Tongue (tissue), 2 donors: Measurements from ENCODE around the gene GNA12. TPM values are rescaled to one million over a fixed set of nuclear protein-coding genes. Genes with fewer than 3 reads are reported as not detected.

ENCODE experiments used
- DNase-seq: peaks from one replicate; pipeline ENCODE4 v3.0.0-alpha.2; 2015
- total RNA-seq: library from RNA; depleted of rRNA; stranded (reverse); fragments of >200 nt; gene quantifications from one replicate; pipeline ENCODE4 v1.2.3, GENCODE V29; 2014

The GNA12 gene, protein sequence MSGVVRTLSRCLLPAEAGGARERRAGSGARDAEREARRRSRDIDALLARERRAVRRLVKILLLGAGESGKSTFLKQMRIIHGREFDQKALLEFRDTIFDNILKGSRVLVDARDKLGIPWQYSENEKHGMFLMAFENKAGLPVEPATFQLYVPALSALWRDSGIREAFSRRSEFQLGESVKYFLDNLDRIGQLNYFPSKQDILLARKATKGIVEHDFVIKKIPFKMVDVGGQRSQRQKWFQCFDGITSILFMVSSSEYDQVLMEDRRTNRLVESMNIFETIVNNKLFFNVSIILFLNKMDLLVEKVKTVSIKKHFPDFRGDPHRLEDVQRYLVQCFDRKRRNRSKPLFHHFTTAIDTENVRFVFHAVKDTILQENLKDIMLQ
- 20.3 TPM for total RNA-seq

DNA sequence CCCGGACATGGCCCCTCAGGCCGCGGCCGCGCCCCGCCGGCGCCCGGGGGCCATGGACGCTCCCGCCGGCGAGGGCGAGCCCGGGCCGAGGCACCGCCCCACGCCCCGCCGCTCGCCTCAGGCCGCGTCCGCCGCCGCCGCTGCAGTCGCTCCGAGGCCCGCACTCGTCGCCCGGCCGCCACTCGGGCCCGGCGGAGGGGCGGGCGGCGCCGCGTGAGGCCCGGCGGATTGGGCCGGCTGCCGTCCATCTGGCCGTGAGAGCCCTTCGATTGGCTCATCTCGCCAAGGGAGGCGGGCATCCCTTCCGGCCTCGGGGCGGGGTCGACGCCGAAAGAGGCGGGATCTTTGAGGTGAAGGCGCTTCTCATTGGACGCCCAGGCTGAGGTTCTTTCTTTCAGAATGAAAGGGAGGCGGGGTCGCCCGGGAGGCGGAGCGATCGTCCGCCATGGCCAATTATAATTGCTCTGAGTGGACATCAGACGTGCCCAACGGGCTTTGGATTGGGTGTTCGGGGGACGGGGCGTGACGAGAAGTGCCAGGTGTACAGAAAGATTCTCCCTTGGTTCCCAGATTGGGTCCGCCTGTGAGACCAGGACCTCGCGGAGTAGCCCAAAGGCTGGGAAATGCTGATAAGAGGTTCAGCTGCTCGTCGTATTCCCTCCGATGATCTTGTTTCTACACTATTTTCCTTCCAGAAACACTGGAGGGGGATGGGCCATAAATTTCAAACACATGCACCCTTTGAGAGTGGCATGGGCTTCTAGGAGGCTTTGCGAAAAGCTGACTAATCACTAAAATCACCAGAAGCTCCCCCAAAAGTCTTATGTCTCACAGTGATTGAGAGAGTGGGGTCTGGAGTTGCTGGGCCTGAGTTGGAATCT is at the start of gene GNA12:
TSS of gene GNA12 (minus strand) at position 156 of the 881 bp plus-strand sequence. CDS start at position 9, 147 bp downstream.
- DNase-seq, result peak; percentile 99

GRCh38 chr7:2893411-2893861 is 49.3 kb upstream of the GNA12 start:
- no peak for DNase-seq

DNA sequence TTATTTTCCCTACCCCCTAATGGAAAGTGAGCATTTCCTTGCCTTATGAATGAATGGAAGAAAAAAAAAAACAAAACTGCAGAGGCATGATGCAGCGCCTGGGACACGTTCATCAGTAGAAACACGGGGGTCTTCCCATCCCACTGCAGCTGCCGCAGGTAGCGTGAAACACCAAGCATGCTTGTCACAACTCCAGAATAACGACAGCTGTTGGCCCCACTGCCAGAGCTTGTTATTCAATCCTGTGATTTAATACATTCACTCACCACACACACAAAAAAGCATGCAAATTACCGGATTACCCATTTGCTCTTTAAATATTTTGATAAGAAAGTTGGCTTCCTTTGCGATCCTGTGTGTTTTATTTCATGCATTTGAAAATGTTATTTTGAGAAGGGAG is 48.4 kb upstream of the GNA12 start:
- peak; percentile 88 for DNase-seq

GRCh38 chr7:2887816-2888215 is 43.7 kb upstream of the GNA12 start:
- DNase-seq, result no peak

DNA sequence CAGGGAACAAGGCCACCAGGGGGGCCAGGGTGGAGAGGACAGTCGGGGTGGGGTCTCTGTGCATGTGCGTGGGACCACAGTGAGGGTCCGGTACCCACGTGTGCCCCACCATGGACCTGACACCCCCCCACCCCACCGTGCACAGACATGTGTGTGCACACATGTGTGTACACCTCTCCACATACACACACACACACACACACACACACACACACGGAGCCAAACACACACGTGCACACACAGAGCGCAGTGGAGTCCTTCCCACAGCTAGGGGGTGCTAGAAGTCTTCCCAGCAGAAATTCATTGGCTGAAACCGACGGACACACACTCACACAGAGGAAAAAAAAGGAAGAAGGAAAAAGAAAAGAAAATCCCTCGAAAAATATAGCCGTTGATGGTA is 42.8 kb upstream of the GNA12 start:
- peak; percentile 90 for DNase-seq

- no peak for DNase-seq
Measured at GRCh38 chr7:2886391-2886790, 42.3 kb upstream of the GNA12 start.

DNA sequence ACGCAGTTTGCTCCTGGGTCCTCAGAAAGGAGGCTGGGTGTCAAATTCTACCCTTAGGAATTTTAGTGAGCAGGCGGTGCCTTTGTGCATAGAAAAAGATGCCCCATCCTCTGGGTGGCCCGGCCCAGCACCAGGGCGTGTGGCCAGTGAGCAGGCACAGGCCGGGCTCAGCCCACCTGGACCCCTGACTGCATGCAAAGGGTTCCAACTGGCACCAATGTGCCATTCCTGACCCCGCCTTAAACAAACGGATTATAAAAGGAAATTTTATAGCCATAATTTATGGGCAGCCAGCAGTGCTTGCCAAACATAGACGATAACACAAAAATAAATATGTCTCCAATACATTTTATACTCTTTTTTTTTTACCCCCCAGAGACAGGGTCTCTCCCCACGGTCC is 40.1 kb upstream of the GNA12 start:
- no peak for DNase-seq

- no peak for DNase-seq
Measured at GRCh38 chr7:2883101-2883500, 39.0 kb upstream of the GNA12 start.

DNA sequence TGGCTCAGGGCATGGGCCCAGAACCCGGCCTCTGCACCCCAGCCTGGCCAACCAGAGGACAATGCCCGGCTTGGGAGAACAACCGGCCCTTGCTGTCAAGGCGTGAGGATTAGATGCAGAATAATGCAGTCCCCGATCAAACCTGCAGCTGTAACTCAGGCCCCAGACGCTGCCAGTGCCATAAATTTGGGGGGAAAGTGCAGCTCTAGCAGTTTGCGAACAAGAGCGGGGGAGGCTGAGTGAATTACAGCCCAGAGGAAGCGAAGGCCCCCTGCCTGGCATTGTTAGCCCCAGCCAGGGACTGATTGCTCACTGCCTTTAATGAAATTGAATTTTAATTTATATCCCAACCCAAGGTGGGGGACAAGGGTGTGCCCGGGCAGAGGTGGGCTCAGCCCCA is 38.0 kb upstream of the GNA12 start:
- no peak for DNase-seq

GRCh38 chr7:2880874-2881533 is 36.9 kb upstream of the GNA12 start:
- DNase-seq, result no peak

DNA sequence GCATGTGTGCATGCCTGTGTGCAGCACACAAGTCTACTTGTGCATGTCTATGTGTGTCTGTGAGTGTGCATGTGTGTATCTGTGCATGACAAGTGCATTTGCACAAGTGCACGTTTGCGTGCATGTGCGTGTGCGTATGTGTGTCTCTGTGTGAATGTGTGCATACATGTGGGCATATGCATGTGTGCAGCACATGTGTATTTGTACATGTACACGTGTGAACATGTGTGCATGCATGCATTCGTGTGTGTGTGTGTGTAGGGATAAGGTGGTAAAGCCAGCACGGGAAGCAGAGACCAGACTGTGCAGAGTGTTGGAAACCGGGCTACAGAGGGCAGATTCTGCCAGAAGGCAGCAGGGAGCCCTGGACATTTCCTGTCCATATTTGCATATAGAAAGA is 35.9 kb upstream of the GNA12 start:
- no peak for DNase-seq

DNA sequence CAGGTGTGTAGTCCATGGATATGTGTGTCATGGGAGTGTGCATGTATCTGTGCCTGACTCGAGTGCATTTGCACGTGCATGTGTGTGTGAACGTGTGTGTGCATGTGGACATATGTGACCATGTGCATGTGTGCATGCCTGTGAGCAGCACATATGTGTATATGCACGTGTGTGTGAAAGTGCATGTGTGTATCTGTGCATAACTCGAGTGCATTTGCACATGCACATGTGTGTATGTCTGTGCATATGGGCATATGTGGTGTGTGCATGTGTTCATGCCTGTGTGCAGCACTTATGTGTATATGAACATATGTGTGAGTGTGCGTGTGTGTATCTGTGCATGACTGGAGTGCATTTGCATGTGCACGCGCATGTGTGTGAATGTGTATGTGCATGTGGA is 35.2 kb upstream of the GNA12 start:
- DNase-seq, result no peak

DNA sequence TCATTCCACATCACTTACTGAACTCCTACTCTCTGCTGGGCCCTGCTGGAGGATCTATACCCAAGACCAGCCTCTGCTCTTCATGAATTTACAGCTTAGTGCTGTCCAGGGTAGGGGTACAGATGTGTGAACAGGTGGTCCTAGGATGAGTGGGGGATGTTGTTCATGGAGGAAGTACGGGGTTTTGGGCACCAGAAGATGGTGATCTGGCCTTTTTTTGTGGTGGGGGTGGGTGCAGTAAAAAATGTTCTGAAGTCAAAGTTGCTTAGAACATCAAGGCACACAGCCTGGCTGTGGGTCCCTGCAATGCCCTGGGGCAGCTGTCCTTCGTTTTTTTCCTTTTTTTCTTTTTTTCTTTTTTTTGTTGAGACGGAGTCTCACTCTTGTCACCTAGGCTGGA is 34.2 kb upstream of the GNA12 start:
- no peak for DNase-seq

- DNase-seq, result no peak
Measured at GRCh38 chr7:2876031-2876731, 32.1 kb upstream of the GNA12 start.

- DNase-seq, result peak; percentile 73
Measured at GRCh38 chr7:2873686-2874551, 29.8 kb upstream of the GNA12 start.

GRCh38 chr7:2873146-2873545 is 29.0 kb upstream of the GNA12 start:
- DNase-seq, result no peak

DNA sequence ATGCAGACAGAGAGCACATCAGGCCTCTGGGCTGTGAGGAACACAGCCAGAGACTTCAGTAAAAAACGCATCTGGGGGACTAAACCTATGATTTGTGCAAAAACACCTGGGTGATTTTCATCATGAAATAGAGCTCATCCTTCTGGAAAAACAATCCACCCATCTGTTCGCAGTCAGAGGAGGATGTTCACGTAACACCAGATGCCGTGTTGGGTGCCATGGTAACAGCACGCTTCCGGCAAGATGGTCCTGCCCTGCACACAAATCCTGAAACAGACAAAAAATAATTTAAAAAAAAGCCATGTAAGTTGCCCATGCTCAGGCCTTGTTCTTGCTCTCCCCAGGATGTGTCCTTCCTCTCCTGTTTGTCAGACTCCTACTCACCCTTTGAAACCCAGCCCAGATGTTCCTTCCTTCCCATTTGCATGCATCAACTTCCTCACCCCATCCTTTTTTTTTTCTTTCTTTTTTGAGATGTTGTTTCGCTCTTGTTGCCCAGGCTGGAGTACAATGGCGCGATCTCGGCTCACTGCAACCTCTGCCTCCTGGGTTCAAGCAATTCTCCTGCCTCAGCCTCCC is 28.3 kb upstream of the GNA12 start:
- DNase-seq, result peak; percentile 49

DNA sequence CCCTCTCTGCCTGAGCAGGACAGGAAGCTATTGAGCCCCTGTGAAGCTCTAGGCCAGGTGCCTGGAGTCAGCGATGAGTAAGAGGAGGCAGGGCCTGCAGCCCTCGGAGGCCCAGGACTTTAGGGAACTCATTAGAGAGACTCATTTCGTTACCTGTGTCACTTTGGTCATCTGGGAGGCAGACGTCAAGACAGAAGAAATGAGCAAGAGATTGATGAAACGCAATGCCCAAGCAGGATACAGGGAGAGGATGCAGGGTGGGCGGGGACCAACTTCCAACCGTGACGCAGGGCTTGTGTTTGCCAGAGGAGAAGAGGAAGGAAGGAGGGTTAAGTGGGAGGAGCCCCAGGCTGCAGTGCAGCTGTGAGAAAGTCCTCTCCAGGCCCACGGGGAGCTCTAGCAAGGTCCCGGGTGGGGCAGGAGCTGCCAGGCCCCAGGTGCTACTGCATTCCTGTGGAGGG is 26.4 kb upstream of the GNA12 start:
- DNase-seq, result peak; percentile 80

DNA sequence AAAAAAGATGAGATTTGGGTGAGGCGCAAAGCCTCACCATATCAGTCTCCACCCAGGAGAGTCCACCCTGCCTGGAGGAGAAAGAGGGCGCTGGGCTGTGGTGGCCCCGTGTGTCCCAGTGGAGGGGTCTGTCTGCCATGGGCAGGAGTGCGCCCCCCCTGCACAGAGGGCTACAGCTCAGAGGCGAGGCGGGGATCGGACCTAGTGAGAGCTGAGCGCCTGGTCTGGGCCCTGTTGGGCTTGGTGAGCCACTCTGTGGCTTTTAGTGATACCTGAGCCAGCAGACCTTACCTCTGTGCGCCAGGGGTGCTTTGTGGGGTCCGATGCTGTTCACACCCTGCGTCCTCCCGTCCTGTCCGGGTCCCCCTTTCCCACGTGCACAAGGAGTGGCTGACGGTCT is 25.9 kb upstream of the GNA12 start:
- no peak for DNase-seq

GRCh38 chr7:2866601-2867000 is 22.5 kb upstream of the GNA12 start:
- DNase-seq, result no peak
